ENCODE measurements around the gene DBNL. TPM values are rescaled to one million over a fixed set of nuclear protein-coding genes. Genes with fewer than 3 reads are reported as not detected.

The DBNL gene
- total and polyA plus RNA-seq, 11 donors, result 29.9 to 86.3 (median 42.9) TPM

DNA sequence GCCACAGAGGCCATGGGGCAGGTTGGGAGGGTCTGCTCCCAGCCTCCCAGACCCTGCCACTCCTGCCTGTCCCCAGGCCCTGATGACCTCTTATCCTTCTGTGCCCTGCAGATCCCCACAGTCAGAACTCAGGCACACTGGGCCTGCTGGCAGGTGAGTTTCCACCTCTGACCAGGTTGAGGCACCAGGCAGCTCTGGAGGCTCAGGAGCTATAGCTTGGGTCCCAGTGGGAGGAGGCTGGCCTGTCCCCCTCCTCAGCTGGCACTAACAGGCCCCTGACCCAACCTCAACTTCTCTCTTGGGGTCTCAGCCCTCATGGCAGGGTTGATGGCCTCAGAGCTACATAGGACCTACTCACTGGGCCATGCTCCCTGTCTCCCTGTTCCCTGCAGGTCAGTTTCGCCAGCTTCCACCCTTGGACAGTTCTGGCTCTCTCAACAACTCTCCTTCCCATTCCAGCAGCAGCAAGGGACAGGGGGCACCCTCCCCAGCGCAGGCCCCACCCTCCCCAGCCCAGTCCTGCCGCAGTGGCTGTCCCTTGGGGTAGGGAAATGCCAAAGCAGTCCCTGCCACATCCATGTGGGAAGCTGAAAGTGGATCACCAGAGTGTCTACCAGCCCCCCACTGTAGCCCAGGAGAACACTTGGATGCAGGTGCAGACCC lies 56.9 kb downstream of the DBNL start:
- Histone ChIP-seq H3K4me1 (peaks cover 0 to 55% (median 27%) of the 10 kb centered on the region in 12 donors), H3K27me3 (peaks cover 0 to 18% (median 0%) of the 10 kb centered on the region in 9 donors), H3K27ac (peak overlapping the region in 11 of 12 donors; percentile 22 to 90 (median 68)), H3K36me3 (no peaks in the 10 kb centered on the region), H3K9me3 (no peaks in the 10 kb centered on the region), H3K4me3 (no peak overlapping the region)
- DNase-seq, result no peak
- no peak for ATAC-seq
- TF ChIP-seq, protein P1, sequence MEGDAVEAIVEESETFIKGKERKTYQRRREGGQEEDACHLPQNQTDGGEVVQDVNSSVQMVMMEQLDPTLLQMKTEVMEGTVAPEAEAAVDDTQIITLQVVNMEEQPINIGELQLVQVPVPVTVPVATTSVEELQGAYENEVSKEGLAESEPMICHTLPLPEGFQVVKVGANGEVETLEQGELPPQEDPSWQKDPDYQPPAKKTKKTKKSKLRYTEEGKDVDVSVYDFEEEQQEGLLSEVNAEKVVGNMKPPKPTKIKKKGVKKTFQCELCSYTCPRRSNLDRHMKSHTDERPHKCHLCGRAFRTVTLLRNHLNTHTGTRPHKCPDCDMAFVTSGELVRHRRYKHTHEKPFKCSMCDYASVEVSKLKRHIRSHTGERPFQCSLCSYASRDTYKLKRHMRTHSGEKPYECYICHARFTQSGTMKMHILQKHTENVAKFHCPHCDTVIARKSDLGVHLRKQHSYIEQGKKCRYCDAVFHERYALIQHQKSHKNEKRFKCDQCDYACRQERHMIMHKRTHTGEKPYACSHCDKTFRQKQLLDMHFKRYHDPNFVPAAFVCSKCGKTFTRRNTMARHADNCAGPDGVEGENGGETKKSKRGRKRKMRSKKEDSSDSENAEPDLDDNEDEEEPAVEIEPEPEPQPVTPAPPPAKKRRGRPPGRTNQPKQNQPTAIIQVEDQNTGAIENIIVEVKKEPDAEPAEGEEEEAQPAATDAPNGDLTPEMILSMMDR (IDR thresholded peaks at IDR 0.05), result no peak
- no peak for TF ChIP-seq POLR2A (IDR thresholded peaks at IDR 0.05)
- intact Hi-C loops (cut with DNase I), result no loop called here
- WGBS, 4 donors, result 87 to 93% (median 88%) methylated on average over 3 of the region's 3 CpGs

DNA sequence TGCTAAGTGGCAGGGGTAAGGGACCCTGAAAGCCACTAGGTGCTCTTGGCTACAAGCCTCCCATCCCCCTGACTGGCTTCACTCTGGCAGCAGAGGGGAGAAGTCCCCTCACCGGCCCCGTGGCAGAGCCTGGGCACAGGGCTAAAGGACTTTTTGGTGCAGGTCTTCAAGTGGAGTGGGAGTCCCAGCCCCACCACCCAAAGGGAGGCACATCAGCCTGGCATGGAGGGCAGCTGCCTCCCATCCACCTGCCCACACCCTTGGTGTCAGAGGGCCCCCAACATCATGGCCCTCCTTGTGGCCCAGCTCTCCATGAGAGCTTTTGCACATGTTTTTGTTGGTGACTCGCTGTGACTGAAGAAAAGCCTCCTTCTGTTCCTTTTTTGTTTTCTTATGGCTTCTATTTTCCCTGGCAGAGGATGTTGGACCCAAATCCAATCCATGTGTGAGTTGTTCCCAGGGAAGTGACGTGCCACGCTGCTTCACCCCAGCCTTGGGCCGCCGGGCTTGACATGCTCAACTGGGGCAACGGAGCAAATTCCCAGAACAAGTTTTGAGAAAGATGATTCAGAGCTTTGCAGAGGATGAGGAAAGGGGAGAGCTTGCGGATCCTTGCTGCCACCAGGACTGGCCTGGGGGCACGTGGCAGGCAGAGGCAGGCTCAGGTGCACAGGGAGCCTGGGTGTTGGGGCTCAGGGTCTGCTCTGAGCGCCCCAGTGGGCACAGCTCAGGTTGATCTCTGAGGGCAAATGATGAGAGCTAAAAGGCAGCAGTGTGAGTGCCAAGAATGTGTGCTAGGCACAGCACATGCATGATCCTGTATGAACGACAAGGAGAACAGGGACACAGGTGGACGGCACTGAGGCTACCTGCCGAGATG lies 57.7 kb downstream of the DBNL start:
- peak in 3 of 4 donors; percentile 17 to 46 (median 25) for ATAC-seq
- peak in 1 of 5 donors; percentile 36 for DNase-seq
- Histone ChIP-seq H3K27ac (peak overlapping the region in 11 of 12 donors; percentile 23 to 90 (median 68)), H3K4me1 (peaks cover 0 to 58% (median 27%) of the 10 kb centered on the region in 12 donors), H3K36me3 (peaks cover 0 to 5% (median 0%) of the 10 kb centered on the region in 9 donors), H3K4me3 (no peak overlapping the region), H3K9me3 (no peaks in the 10 kb centered on the region), H3K27me3 (peaks cover 0 to 18% (median 0%) of the 10 kb centered on the region in 9 donors)
- TF ChIP-seq, protein P1 (IDR thresholded peaks at IDR 0.05), result no peak
- TF ChIP-seq POLR2A (IDR thresholded peaks at IDR 0.05), result no peak
- WGBS, 4 donors, result 79 to 92% (median 86%) methylated on average over 12 to 14 of the region's 14 CpGs
- intact Hi-C loops (cut with DNase I), result no loop called here

DNA sequence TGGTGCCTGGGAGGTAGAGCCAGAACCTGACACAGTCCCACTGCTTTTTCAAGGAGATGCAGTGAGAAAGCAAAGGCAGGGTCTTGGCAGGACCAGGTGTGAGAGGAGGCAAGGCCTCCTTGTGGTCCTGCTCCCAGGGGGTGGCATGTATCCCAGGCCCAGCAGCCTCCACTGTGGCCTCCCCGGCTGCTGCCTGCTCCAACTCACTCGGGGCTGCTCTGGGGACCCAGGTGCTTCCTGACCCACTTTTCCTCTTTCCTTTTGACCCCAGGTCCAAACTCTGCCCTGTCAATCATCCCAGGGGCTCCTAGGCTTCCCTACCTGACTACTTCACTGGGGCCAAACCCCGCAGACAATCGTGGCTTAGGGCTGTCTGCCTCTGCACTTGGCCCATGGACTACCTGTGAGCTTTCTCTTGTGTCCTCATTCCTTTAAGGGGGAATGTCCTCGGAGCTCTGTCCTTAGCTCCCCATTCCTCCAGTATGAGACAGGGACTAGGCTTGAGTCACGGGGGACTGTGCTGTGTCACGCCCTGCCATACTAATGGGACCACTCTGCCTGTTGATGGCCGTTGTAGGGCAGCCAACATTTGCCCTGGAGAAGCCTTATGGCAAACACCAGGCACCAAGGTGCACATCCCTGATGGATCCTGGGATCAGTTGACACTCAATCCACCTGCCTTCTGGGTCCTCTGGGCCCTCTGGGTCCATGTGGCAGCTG lies 58.5 kb downstream of the DBNL start:
- no peak for DNase-seq
- peaks cover 0 to 12% (median 0%) of the 10 kb centered on the region in 9 donors for H3K36me3 ChIP-seq
- no peak overlapping the region for H3K4me3 ChIP-seq
- peaks cover 0 to 18% (median 0%) of the 10 kb centered on the region in 9 donors for H3K27me3 ChIP-seq
- no peaks in the 10 kb centered on the region for H3K9me3 ChIP-seq
- WGBS, 4 donors, result 75 to 88% (median 80%) methylated on average over 8 of the region's 8 CpGs
- no peak for ATAC-seq
- TF ChIP-seq, protein P1 (IDR thresholded peaks at IDR 0.05), result no peak
- no peak for TF ChIP-seq POLR2A (IDR thresholded peaks at IDR 0.05)
- intact Hi-C loops (cut with DNase I), result no loop called here
- H3K4me1 ChIP-seq, result peaks cover 0 to 63% (median 27%) of the 10 kb centered on the region in 12 donors
- peak overlapping the region in 10 of 12 donors; percentile 16 to 88 (median 68) for H3K27ac ChIP-seq
